Measurements from ENCODE around the gene FOXJ1.

GRCh38 chr17:76104140-76104895 is 36.7 kb downstream of the FOXJ1 start:
- TF ChIP-seq CTCF (conservative IDR thresholded peaks at IDR 0.05; ENCODE audit: low read depth, low read length) (no peak), EZH2 (IDR thresholded peaks at IDR 0.05; ENCODE audit: low read length, unreplicated experiment) (no peak), EZH2phosphoT487 (IDR thresholded peaks at IDR 0.05; ENCODE audit: borderline replicate concordance, low read length) (no peak)

Measured in PC-3 (cell line).